ENCODE measurements around the gene TIMP1. TPM values are rescaled to one million over a fixed set of nuclear protein-coding genes. Genes with fewer than 3 reads are reported as not detected.

Gene TIMP1
- total RNA-seq, 1 donor from 2014 or later = 21.6 TPM

GRCh38 chrX:47562615-47563243 lies 19.5 kb upstream of the TIMP1 start:
- DNase-seq (ENCODE audit: low spot score) = peak; percentile 37
- H3K36me3 Mint-ChIP-seq = peaks cover 8% of the 10 kb centered on the region
- Histone ChIP-seq H3K4me3 (no peak overlapping the region), H3K27ac (no peak overlapping the region), H3K27me3 (no peaks in the 10 kb centered on the region), H3K4me1 (no peaks in the 10 kb centered on the region), H2AFZ (replicated peaks) (no peak overlapping the region), H4K20me1 (ENCODE audit: low read depth) (peaks cover 6% of the 10 kb centered on the region), H3K9me3 (ENCODE audit: low read depth) (no peaks in the 10 kb centered on the region), H3K79me2 (ENCODE audit: low read depth) (peaks cover 11% of the 10 kb centered on the region), H3K36me3 (no peaks in the 10 kb centered on the region), H3K9ac (no peak overlapping the region), H3F3A (ENCODE audit: low read depth) (no peaks in the 10 kb centered on the region), H3K4me2 (no peak overlapping the region)
- peak overlapping the region; percentile 77 for H3K4me3 Mint-ChIP-seq
- peak; percentile 53 for TF ChIP-seq CTCF (IDR thresholded peaks at IDR 0.05)
- no peak for TF ChIP-seq EZH2phosphoT487 (IDR thresholded peaks at IDR 0.05)
- H3K4me1 Mint-ChIP-seq = peaks cover 17% of the 10 kb centered on the region
- H3K9me3 Mint-ChIP-seq = peaks cover 17% of the 10 kb centered on the region
- H3K27me3 Mint-ChIP-seq (ENCODE audit: insufficient read depth, low read depth) = peaks cover 6% of the 10 kb centered on the region
- no peak overlapping the region for H3K27ac Mint-ChIP-seq

GRCh38 chrX:47563801-47564315 lies 18.4 kb upstream of the TIMP1 start:
- H3K9me3 Mint-ChIP-seq = peaks cover 14% of the 10 kb centered on the region
- no peaks in the 10 kb centered on the region for H3K4me1 ChIP-seq
- peaks cover 6% of the 10 kb centered on the region for H3K27me3 Mint-ChIP-seq (ENCODE audit: insufficient read depth, low read depth)
- TF ChIP-seq EZH2phosphoT487 (IDR thresholded peaks at IDR 0.05) (no peak), CTCF (IDR thresholded peaks at IDR 0.05) (no peak), EZH2 (IDR thresholded peaks at IDR 0.05) (no peak)
- H3K79me2 ChIP-seq (ENCODE audit: low read depth) = peaks cover 11% of the 10 kb centered on the region
- peaks cover 6% of the 10 kb centered on the region for H4K20me1 ChIP-seq (ENCODE audit: low read depth)
- peaks cover 17% of the 10 kb centered on the region for H3K4me1 Mint-ChIP-seq
- no peaks in the 10 kb centered on the region for H3K9me3 ChIP-seq (ENCODE audit: low read depth)
- H3K4me2 ChIP-seq = no peak overlapping the region
- H3K36me3 ChIP-seq = no peaks in the 10 kb centered on the region
- H3K27ac Mint-ChIP-seq = no peak overlapping the region
- no peak overlapping the region for H3K9ac ChIP-seq
- no peaks in the 10 kb centered on the region for H3F3A ChIP-seq (ENCODE audit: low read depth)
- no peak overlapping the region for H3K27ac ChIP-seq
- no peaks in the 10 kb centered on the region for H3K27me3 ChIP-seq
- H3K4me3 Mint-ChIP-seq = no peak overlapping the region
- peaks cover 13% of the 10 kb centered on the region for H3K36me3 Mint-ChIP-seq
- H3K4me3 ChIP-seq = no peak overlapping the region
- no peak overlapping the region for H2AFZ ChIP-seq (replicated peaks)
- DNase-seq (ENCODE audit: low spot score) = no peak

GRCh38 chrX:47564438-47565085 lies 17.7 kb upstream of the TIMP1 start:
- H3K27me3 Mint-ChIP-seq (ENCODE audit: insufficient read depth, low read depth) = peaks cover 8% of the 10 kb centered on the region
- DNase-seq (ENCODE audit: low spot score) = no peak

More at GRCh38 chrX:47564438-47565085, 17.7 kb upstream of the TIMP1 start:
- peaks cover 17% of the 10 kb centered on the region for H3K4me1 Mint-ChIP-seq
- peaks cover 19% of the 10 kb centered on the region for H3K9me3 Mint-ChIP-seq
- H3K27ac Mint-ChIP-seq = no peak overlapping the region
- H3K36me3 Mint-ChIP-seq = peaks cover 19% of the 10 kb centered on the region
- Histone ChIP-seq H3K4me2 (no peak overlapping the region), H3F3A (ENCODE audit: low read depth) (no peaks in the 10 kb centered on the region), H3K4me3 (no peak overlapping the region), H3K36me3 (no peaks in the 10 kb centered on the region), H2AFZ (replicated peaks) (no peak overlapping the region), H4K20me1 (ENCODE audit: low read depth) (peaks cover 6% of the 10 kb centered on the region), H3K27me3 (no peaks in the 10 kb centered on the region), H3K9me3 (ENCODE audit: low read depth) (no peaks in the 10 kb centered on the region), H3K27ac (no peak overlapping the region), H3K9ac (no peak overlapping the region), H3K4me1 (no peaks in the 10 kb centered on the region), H3K79me2 (ENCODE audit: low read depth) (peaks cover 11% of the 10 kb centered on the region)
- H3K4me3 Mint-ChIP-seq = no peak overlapping the region
- no peak for TF ChIP-seq CTCF (IDR thresholded peaks at IDR 0.05)
- no peak for TF ChIP-seq EZH2phosphoT487 (IDR thresholded peaks at IDR 0.05)
- TF ChIP-seq EZH2 (IDR thresholded peaks at IDR 0.05) = no peak

Data from neural progenitor cell (in vitro differentiated cells).